ENCODE measurements around the gene RANBP9.

The RANBP9 gene

GRCh38 chr6:13653296-13653695 is 58.3 kb downstream of the RANBP9 start:
- DNase-seq (ENCODE audit: low read depth in 2 of 2) = no peak

- DNase-seq (ENCODE audit: low read depth in 2 of 2) = no peak
Measured at GRCh38 chr6:13649393-13649792, 62.2 kb downstream of the RANBP9 start.

GRCh38 chr6:13648850-13649249 is 62.8 kb downstream of the RANBP9 start:
- no peak for DNase-seq (ENCODE audit: low read depth in 2 of 2)

GRCh38 chr6:13643125-13643524 is 68.5 kb downstream of the RANBP9 start:
- no peak for DNase-seq (ENCODE audit: low read depth in 2 of 2)

GRCh38 chr6:13641315-13641714 is 70.3 kb downstream of the RANBP9 start:
- DNase-seq (ENCODE audit: low read depth in 2 of 2) = no peak

- no peak for DNase-seq (ENCODE audit: low read depth in 2 of 2)
Measured at GRCh38 chr6:13638626-13639025, 73.0 kb downstream of the RANBP9 start.

- DNase-seq (ENCODE audit: low read depth in 2 of 2) = no peak
Measured at GRCh38 chr6:13638014-13638413, 73.6 kb downstream of the RANBP9 start.

GRCh38 chr6:13635948-13636658 is 75.5 kb downstream of the RANBP9 start:
- no peak for DNase-seq (ENCODE audit: low read depth in 2 of 2)

GRCh38 chr6:13633343-13633742 is 78.3 kb downstream of the RANBP9 start:
- DNase-seq (ENCODE audit: low read depth in 2 of 2) = no peak

- no peak for DNase-seq (ENCODE audit: low read depth in 2 of 2)
Measured at GRCh38 chr6:13630499-13630898, 81.1 kb downstream of the RANBP9 start.

GRCh38 chr6:13629459-13630116 is 82.0 kb downstream of the RANBP9 start:
- DNase-seq (ENCODE audit: low read depth in 2 of 2) = no peak

- no peak for DNase-seq (ENCODE audit: low read depth in 2 of 2)
Measured at GRCh38 chr6:13624871-13625288, 86.8 kb downstream of the RANBP9 start.

- no peak for DNase-seq (ENCODE audit: low read depth in 2 of 2)
Measured at GRCh38 chr6:13617066-13617465, 94.6 kb downstream of the RANBP9 start.

- no peak for DNase-seq (ENCODE audit: low read depth in 2 of 2)
Measured at GRCh38 chr6:13615792-13616120, 95.9 kb downstream of the RANBP9 start.

GRCh38 chr6:13614926-13615791 is 96.5 kb downstream of the RANBP9 start, which contains the start of gene NOL7:
Gene NOL7, plus strand, starts transcription at chr6:13615335. Its CDS starts 24 bp downstream, at chr6:13615359.
- peak; percentile 95 to 96 for DNase-seq (ENCODE audit: low read depth in 2 of 2)

GRCh38 chr6:13614126-13614925 is 97.3 kb downstream of the RANBP9 start:
- DNase-seq (ENCODE audit: low read depth in 2 of 2) = no peak

- no peak for DNase-seq (ENCODE audit: low read depth in 2 of 2)
Measured at GRCh38 chr6:13613029-13613594, 98.5 kb downstream of the RANBP9 start.

- DNase-seq (ENCODE audit: low read depth in 2 of 2) = no peak
Measured at GRCh38 chr6:13611715-13612114, 99.9 kb downstream of the RANBP9 start.

GRCh38 chr6:13605634-13606033 is 106.0 kb downstream of the RANBP9 start:
- no peak for DNase-seq (ENCODE audit: low read depth in 2 of 2)

GRCh38 chr6:13604546-13605416 is 106.9 kb downstream of the RANBP9 start:
- DNase-seq (ENCODE audit: low read depth in 2 of 2) = no peak
